ENCODE results near the gene PTPRJ. TPM values are rescaled to one million over a fixed set of nuclear protein-coding genes. Genes with fewer than 3 reads are reported as not detected.
A peak's percentile ranks its signal among the peaks of the same experiment; 100 is the strongest.

Gene PTPRJ
- total and polyA plus RNA-seq, 2 of the 13 experiments (the other 11 are each of a cell fraction or from before 2014, with no cell fraction given), result 1.0 to 1.2 TPM

DNA sequence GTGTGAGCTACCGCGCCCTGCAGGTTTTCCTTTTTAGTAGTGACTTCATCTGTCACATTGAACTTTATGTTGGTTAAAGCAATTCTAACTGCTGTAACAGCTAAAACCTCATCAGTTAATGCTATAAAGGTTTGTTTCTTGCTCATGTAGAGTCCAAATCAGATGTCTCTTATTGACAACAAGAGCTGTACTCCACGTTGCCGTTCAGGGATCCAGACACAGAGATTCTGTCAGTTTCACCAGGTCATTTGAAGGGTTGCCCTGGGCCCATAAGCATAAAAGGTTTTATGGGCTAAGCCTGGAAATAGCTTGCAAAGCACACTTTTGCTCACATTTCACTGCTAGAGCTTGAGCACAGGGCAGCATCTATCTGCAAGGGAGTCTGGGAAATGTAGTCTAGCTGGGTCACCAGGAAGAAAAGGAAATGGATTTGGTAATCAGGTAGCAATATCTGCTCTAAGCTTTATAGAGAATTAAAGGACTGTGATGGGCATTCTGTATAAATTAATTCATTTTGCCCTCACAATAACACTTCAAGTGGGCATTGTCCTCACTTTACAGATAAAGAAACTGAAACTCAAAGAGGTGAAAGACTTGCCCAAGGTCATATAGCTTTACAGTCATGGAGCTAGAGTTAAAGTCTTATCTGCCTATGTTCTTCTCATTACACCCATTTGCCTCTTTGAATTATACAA, 25.2 kb upstream of the PTPRJ start (continued):
- peak; percentile 74 for TF ChIP-seq ZNF143 (CRISPR knock-in tag; IDR thresholded peaks at IDR 0.05)
- no peak for TF ChIP-seq CBFB (CRISPR knock-in tag; IDR thresholded peaks at IDR 0.05)
- no peak for TF ChIP-seq SRSF9 (IDR thresholded peaks at IDR 0.05; ENCODE audit: borderline replicate concordance, insufficient read depth, low read depth, low read length, poor library complexity, severe bottlenecking)
- no peak for TF ChIP-seq CBX5 (CRISPR knock-in tag; IDR thresholded peaks at IDR 0.05; ENCODE audit: borderline replicate concordance)
- no peak for TF ChIP-seq CEBPZ (IDR thresholded peaks at IDR 0.05; ENCODE audit: low read length)
- no peak for TF ChIP-seq ZBTB43 (CRISPR knock-in tag; conservative IDR thresholded peaks at IDR 0.05)
- no peak for TF ChIP-seq ZBTB8A (CRISPR knock-in tag; IDR thresholded peaks at IDR 0.05; ENCODE audit: borderline replicate concordance, low read depth)
- TF ChIP-seq, protein P1, sequence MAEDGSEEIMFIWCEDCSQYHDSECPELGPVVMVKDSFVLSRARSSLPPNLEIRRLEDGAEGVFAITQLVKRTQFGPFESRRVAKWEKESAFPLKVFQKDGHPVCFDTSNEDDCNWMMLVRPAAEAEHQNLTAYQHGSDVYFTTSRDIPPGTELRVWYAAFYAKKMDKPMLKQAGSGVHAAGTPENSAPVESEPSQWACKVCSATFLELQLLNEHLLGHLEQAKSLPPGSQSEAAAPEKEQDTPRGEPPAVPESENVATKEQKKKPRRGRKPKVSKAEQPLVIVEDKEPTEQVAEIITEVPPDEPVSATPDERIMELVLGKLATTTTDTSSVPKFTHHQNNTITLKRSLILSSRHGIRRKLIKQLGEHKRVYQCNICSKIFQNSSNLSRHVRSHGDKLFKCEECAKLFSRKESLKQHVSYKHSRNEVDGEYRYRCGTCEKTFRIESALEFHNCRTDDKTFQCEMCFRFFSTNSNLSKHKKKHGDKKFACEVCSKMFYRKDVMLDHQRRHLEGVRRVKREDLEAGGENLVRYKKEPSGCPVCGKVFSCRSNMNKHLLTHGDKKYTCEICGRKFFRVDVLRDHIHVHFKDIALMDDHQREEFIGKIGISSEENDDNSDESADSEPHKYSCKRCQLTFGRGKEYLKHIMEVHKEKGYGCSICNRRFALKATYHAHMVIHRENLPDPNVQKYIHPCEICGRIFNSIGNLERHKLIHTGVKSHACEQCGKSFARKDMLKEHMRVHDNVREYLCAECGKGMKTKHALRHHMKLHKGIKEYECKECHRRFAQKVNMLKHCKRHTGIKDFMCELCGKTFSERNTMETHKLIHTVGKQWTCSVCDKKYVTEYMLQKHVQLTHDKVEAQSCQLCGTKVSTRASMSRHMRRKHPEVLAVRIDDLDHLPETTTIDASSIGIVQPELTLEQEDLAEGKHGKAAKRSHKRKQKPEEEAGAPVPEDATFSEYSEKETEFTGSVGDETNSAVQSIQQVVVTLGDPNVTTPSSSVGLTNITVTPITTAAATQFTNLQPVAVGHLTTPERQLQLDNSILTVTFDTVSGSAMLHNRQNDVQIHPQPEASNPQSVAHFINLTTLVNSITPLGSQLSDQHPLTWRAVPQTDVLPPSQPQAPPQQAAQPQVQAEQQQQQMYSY (CRISPR knock-in tag; IDR thresholded peaks at IDR 0.05), result peak; percentile 45; the same call in 1 of the 2 replicates
